HFF-Myc (cell line): Measurements from ENCODE around the gene PDE11A.

ENCODE experiments used
- DNase-seq: peaks from one replicate; pipeline ENCODE4 v3.0.0-alpha.2; 2011; ENCODE audit warnings: low read depth; ENCODE audit errors: extremely low read depth
- H3K4me3 ChIP-seq: replicated peaks from 2 replicates; pipeline ENCODE4 v1.5.1; 2011; ENCODE audit warnings: low read depth, mild to moderate bottlenecking, control low read depth, low read length
- TF ChIP-seq, protein P1 (sequence below): IDR thresholded peaks from 2 replicates; pipeline ENCODE4 v1.5.1; 2012; ENCODE audit warnings: mild to moderate bottlenecking, low read depth, low read length, control low read depth; ENCODE audit errors: missing control alignments

Gene PDE11A

DNA sequence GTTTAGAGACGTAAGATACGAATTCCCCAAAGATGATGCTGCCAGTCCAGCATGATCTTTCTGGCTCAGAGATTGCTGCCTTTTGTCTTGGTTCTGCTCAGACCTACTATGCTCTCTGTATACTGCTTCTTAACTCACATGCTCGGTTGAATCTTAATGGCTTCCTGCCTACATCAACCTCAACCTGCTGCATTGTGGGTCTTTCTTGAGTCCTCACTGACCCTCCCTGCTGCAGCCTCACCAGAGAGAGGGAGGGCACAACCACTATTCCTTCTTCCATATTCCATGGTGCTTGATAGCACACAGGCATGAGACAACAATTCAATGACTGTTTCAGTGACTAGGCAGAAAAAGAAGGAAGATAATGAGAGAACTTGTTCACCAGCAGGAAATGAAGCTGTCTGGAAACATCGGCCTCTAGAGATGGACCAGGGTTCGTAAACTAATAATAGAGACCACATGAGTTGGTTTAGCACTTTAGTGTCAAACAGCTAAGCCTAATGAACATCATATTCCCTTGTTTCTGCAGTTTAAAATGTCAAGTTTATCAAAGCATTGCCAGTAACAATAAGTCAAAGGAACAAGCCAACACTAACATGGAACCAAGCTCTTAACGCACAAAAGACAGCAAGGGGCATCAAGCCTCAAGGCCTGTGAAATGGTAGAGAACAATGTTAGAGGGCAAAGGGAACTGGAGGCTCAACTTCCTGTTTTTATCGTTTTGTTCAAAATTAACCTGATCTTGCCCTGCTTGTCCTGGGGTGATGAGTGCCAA is 333.9 kb downstream of the PDE11A start:
- no peak for DNase-seq
- H3K4me3 ChIP-seq = no peak overlapping the region
- TF ChIP-seq, protein P1, sequence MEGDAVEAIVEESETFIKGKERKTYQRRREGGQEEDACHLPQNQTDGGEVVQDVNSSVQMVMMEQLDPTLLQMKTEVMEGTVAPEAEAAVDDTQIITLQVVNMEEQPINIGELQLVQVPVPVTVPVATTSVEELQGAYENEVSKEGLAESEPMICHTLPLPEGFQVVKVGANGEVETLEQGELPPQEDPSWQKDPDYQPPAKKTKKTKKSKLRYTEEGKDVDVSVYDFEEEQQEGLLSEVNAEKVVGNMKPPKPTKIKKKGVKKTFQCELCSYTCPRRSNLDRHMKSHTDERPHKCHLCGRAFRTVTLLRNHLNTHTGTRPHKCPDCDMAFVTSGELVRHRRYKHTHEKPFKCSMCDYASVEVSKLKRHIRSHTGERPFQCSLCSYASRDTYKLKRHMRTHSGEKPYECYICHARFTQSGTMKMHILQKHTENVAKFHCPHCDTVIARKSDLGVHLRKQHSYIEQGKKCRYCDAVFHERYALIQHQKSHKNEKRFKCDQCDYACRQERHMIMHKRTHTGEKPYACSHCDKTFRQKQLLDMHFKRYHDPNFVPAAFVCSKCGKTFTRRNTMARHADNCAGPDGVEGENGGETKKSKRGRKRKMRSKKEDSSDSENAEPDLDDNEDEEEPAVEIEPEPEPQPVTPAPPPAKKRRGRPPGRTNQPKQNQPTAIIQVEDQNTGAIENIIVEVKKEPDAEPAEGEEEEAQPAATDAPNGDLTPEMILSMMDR = no peak

DNA sequence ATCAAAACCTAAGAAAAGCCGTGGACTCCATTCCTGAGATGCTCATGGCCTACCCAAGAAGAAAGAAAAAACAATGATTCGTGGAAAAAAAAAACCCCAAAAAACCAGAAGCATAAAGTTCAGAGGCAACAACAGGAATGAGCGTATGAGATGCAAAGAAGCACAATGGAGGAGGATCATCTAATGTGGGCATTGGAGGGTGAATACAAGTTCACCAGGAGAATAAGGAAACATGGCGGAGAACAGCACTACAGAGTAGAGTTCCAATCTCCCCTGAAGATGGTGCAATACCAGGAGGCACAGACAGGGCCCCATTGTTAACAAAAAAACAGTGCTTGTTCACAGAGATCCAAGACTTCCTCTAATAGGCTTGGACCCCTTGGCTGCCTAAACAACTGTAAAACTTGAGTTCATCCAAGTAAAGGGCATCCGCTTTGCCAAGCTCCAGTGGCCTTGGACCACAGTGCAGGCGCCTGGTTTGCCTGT is 337.2 kb downstream of the PDE11A start:
- DNase-seq = no peak
- H3K4me3 ChIP-seq = no peak overlapping the region
- TF ChIP-seq, protein P1 = no peak

DNA sequence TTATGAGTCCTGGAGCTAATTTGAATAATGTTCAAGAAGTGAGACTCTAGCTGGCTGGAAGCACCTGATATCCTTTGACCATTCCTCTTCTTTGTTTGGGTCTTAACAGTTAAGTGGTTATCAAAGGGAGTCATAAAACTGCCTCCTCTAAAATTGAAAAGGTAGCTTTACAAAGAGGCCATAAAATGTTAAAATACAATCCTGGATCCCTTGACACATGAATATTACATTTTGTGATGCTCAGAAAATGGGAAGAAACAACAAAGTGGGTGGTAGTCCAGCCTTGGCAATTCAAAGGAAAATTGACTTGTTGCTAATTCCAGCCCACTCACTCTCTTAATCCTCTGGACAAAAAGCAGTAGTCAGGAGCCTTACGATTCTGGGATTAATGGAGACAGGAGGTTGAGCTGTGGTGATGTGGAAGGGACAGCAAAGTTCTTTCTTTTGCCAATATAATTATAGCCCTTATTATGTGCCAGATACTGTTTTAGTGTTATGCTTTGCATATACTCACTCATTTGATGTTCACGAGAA is 339.2 kb downstream of the PDE11A start:
- DNase-seq = no peak
- TF ChIP-seq, protein P1 = no peak
- H3K4me3 ChIP-seq = no peak overlapping the region

GRCh38 chr2:177731384-177731783 is 341.2 kb downstream of the PDE11A start:
- no peak overlapping the region for H3K4me3 ChIP-seq
- no peak for DNase-seq
- TF ChIP-seq, protein P1 = no peak

GRCh38 chr2:177730792-177731191 is 341.8 kb downstream of the PDE11A start:
- no peak for DNase-seq
- no peak overlapping the region for H3K4me3 ChIP-seq
- TF ChIP-seq, protein P1 = no peak

- TF ChIP-seq, protein P1 = no peak
Observed at GRCh38 chr2:177730363-177730762, 342.2 kb downstream of the PDE11A start.

More at GRCh38 chr2:177730363-177730762, 342.2 kb downstream of the PDE11A start:
- DNase-seq = no peak
- H3K4me3 ChIP-seq = no peak overlapping the region
